CD4-positive, alpha-beta memory T cell (primary cell): ENCODE data around the gene NDUFA7. TPM values are rescaled to one million over a fixed set of nuclear protein-coding genes. Genes with fewer than 3 reads are reported as not detected.
"Not testable (repeated sequence)": the region's sequence is repeated elsewhere in the genome, so short reads cannot be mapped to it uniquely, and the experiment has no call there.

ENCODE experiments used
- CTCF ChIA-PET: fragments of 350-600 bp; sonication (Branson Sonifier 250); formaldehyde crosslinking; loops from one replicate; lab custom pipeline; 2021; ENCODE audit warnings: inconsistent platforms; ENCODE audit not compliant: partially characterized antibody; lab: Charles Lee
- POLR2A ChIA-PET: fragments of 350-600 bp; sonication (Branson Sonifier 250); formaldehyde crosslinking; loops from one replicate; lab custom pipeline; 2021; ENCODE audit not compliant: partially characterized antibody; lab: Charles Lee
- DNase-seq, 5 donors: peaks; one replicate each; pipeline versions ENCODE4 v3.0.0 to v3.0.0-alpha.2; 2020 to 2022; ENCODE audit warnings: mixed read lengths in 1 of 5
- H3K27ac ChIP-seq: one replicate; pipeline ENCODE4 v1.7.0; 2013; ENCODE audit warnings: low read depth, low read length
- H3K27me3 ChIP-seq: 2 replicates; pipeline ENCODE4 v1.7.0; 2013; ENCODE audit warnings: mild to moderate bottlenecking, low read length, moderate library complexity; ENCODE audit not compliant: insufficient read depth
- H3K36me3 ChIP-seq: 2 replicates; pipeline ENCODE4 v1.7.0; 2013; ENCODE audit warnings: mild to moderate bottlenecking, low read length, moderate library complexity; ENCODE audit not compliant: insufficient read depth
- H3K4me1 ChIP-seq: 2 replicates; pipeline ENCODE4 v1.7.0; 2013; ENCODE audit warnings: mild to moderate bottlenecking, low read length, moderate library complexity; ENCODE audit not compliant: insufficient read depth
- H3K4me3 ChIP-seq, 2 donors: one replicate each; pipeline ENCODE4 v1.7.0; 2013; ENCODE audit warnings: low read length in 2 of 2, mild to moderate bottlenecking in 1 of 2
- H3K9me3 ChIP-seq, 2 donors: one replicate each; pipeline ENCODE4 v1.7.0; 2013; ENCODE audit warnings: low read length in 2 of 2, control low read depth in 1 of 2; ENCODE audit not compliant: control insufficient read depth in 1 of 2
- H3K27ac Mint-ChIP-seq, 7 donors: one replicate each; pipeline ENCODE4 v1.8.0; 2020 to 2021; ENCODE audit warnings: mixed read lengths in 7 of 7, mild to moderate bottlenecking in 6 of 7, inconsistent platforms in 3 of 7, moderate library complexity in 3 of 7
- H3K27me3 Mint-ChIP-seq, 2 donors: one replicate each; pipeline ENCODE4 v1.8.0; 2020 to 2021; ENCODE audit warnings: mixed read lengths in 2 of 2
- H3K36me3 Mint-ChIP-seq, 2 donors: one replicate each; pipeline ENCODE4 v1.8.0; 2020 to 2021; ENCODE audit warnings: mixed read lengths in 2 of 2, inconsistent platforms in 1 of 2, mild to moderate bottlenecking in 1 of 2
- H3K4me1 Mint-ChIP-seq, 4 donors: one replicate each; pipeline ENCODE4 v1.8.0; 2020 to 2021; ENCODE audit warnings: mixed read lengths in 4 of 4, mild to moderate bottlenecking in 1 of 4
- H3K4me3 Mint-ChIP-seq, 8 donors: one replicate each; pipeline ENCODE4 v1.8.0; 2020 to 2021; ENCODE audit warnings: mixed read lengths in 8 of 8, mild to moderate bottlenecking in 7 of 8, moderate library complexity in 6 of 8, inconsistent platforms in 3 of 8
- H3K9me3 Mint-ChIP-seq, 8 donors: one replicate each; pipeline ENCODE4 v1.8.0; 2020 to 2021; ENCODE audit warnings: mixed read lengths in 8 of 8, mild to moderate bottlenecking in 5 of 8, inconsistent platforms in 3 of 8, moderate library complexity in 1 of 8
- intact Hi-C: fragments of 100-400 bp; cut with micrococcal nuclease; formaldehyde crosslinking; loops from one replicate; pipeline ENCODE4 v1.15.1; 2023
- polyA plus RNA-seq, 2 donors: library from polyadenylated mRNA; unstranded; fragments of 300-500 nt; fragmentation: Illumina TruSeq; gene quantifications; one replicate each; pipeline ENCODE4 v1.2.3, GENCODE V29; 2021
- total RNA-seq, 2 experiments: library from RNA; stranded (reverse); gene quantifications; one replicate each; pipeline ENCODE4 v1.2.3, GENCODE V29; 2021

Gene NDUFA7
- total and polyA plus RNA-seq, 4 experiments from 2014 or later, result 30.4 to 115 (median 69.8) TPM

GRCh38 chr19:8341504-8341903, 20.3 kb upstream of the NDUFA7 start:
- peaks cover 10% of the 10 kb centered on the region for H3K4me1 ChIP-seq
- H3K9me3 Mint-ChIP-seq, DNase-seq, H3K9me3 ChIP-seq, H3K36me3 ChIP-seq, H3K36me3 Mint-ChIP-seq, H3K27ac ChIP-seq, intact Hi-C loops, H3K27me3 ChIP-seq, H3K4me3 ChIP-seq: not testable (repeated sequence)
- ChIA-PET CTCF (interaction anchor here (0.8 to 7.0 kb wide), 4 partner anchors 12 to 274 kb away, joined by 3 to 76 read pairs (median 4); partner anchors contain the start of gene MARCHF2), POLR2A (interaction anchor here (1.0 to 3.3 kb wide), 3 partner anchors 18 to 173 kb away, joined by 3 to 16 read pairs (median 6); partner anchors contain the start of genes NDUFA7, RPS28 and ZNF414)
- peaks cover 1 to 13% (median 8%) of the 10 kb centered on the region in 4 donors for H3K4me1 Mint-ChIP-seq
- peak overlapping the region in 7 of 8 donors; percentile 43 to 61 (median 51) for H3K4me3 Mint-ChIP-seq
- H3K27me3 Mint-ChIP-seq, result peaks cover 4 to 10% of the 10 kb centered on the region in 2 donors
- peak overlapping the region in 5 of 7 donors; percentile 22 to 60 (median 57) for H3K27ac Mint-ChIP-seq

GRCh38 chr19:8340341-8341096, 19.3 kb upstream of the NDUFA7 start:
- intact Hi-C loops, result no loop called here
- H3K27ac Mint-ChIP-seq, result no peak overlapping the region
- peak overlapping the region in 2 of 8 donors; percentile 8 to 43 for H3K4me3 Mint-ChIP-seq

DNA sequence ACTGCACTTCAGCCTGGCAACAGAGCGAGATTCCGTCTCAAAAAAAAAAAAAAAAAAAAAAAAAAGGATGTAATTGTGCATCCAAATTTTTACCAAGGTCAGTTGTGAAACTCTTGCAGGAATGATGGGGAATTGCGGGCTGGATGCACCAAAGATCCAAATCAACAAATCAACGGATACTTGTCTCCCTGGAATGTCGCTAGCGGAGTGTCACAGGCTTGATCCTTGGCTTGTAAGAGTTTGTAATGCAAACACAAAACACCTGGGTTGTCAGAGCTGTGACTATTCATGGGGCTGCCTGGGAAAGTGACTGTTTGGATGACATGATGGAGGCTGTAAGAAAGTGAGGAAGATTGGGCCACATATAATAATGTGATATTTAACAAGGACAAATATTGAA, 17.7 kb upstream of the NDUFA7 start:
- Histone ChIP-seq H3K27me3 (peaks cover 5% of the 10 kb centered on the region), H3K4me3 (no peak overlapping the region), H3K36me3 (no peaks in the 10 kb centered on the region), H3K27ac (no peak overlapping the region), H3K9me3 (no peaks in the 10 kb centered on the region), H3K4me1 (peaks cover 17% of the 10 kb centered on the region)
- Mint-ChIP-seq H3K27ac (no peak overlapping the region), H3K4me3 (no peak overlapping the region), H3K4me1 (peaks cover 4 to 20% (median 14%) of the 10 kb centered on the region in 4 donors), H3K27me3 (peaks cover 8 to 13% of the 10 kb centered on the region in 2 donors), H3K36me3 (no peaks in the 10 kb centered on the region), H3K9me3 (no peaks in the 10 kb centered on the region)
- intact Hi-C loops, result no loop called here
- ChIA-PET CTCF (interaction anchor here (0.7 kb wide), 1 partner anchor 14 kb away, joined by 3 read pairs; no protein-coding TSS in a partner anchor), POLR2A (no interaction called here)
- DNase-seq, result no peak

More at GRCh38 chr19:8340341-8341096, 19.3 kb upstream of the NDUFA7 start:
- CTCF ChIA-PET, result interaction anchor here (0.8 to 7.0 kb wide), 3 partner anchors 13 to 73 kb away, joined by 3 to 76 read pairs (median 5); partner anchors contain the start of gene MARCHF2
- Mint-ChIP-seq H3K36me3 (no peaks in the 10 kb centered on the region), H3K9me3 (no peaks in the 10 kb centered on the region), H3K27me3 (peaks cover 8 to 13% of the 10 kb centered on the region in 2 donors), H3K4me1 (peaks cover 4 to 19% (median 13%) of the 10 kb centered on the region in 4 donors)
- no peaks in the 10 kb centered on the region for H3K9me3 ChIP-seq
- H3K27me3 ChIP-seq, result no peaks in the 10 kb centered on the region
- POLR2A ChIA-PET, result interaction anchor here (3.3 kb wide), 1 partner anchor 19 kb away, joined by 16 read pairs; the partner anchor contains the start of genes NDUFA7 and RPS28
- no peaks in the 10 kb centered on the region for H3K36me3 ChIP-seq
- peaks cover 10% of the 10 kb centered on the region for H3K4me1 ChIP-seq
- DNase-seq, result no peak
- H3K27ac ChIP-seq, result no peak overlapping the region
- H3K4me3 ChIP-seq, result no peak overlapping the region

DNA sequence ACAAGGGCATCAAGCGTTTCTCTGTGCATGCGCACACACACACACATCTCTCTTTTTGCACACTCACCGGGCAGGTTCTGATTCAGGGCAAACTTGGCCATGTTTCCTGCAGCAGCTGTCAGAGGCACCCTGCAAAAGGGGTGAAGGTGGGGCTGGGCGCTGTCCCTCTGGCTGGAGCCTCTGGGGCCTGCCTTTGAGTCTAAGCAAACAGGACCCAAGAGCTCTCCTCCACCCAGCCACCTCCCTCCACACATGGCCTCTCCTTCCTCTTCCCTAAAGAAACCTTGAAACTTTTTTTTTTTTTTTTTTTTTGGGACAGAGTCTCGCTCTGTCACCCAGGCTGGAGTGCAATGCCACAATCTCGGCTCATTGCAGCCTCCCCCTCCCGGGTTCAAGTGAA, 16.6 kb upstream of the NDUFA7 start:
- DNase-seq, result no peak
- H3K36me3 ChIP-seq, result no peaks in the 10 kb centered on the region
- no peak overlapping the region for H3K4me3 ChIP-seq
- Mint-ChIP-seq H3K4me1 (peaks cover 4 to 19% (median 9%) of the 10 kb centered on the region in 4 donors), H3K4me3 (no peak overlapping the region), H3K9me3 (no peaks in the 10 kb centered on the region), H3K27ac (no peak overlapping the region), H3K27me3 (peaks cover 8 to 13% of the 10 kb centered on the region in 2 donors), H3K36me3 (no peaks in the 10 kb centered on the region)
- ChIA-PET POLR2A (no interaction called here), CTCF (no interaction called here)
- H3K27me3 ChIP-seq, result peaks cover 9% of the 10 kb centered on the region
- no peak overlapping the region for H3K27ac ChIP-seq
- intact Hi-C loops, result no loop called here
- peaks cover 11% of the 10 kb centered on the region for H3K4me1 ChIP-seq
- H3K9me3 ChIP-seq, result no peaks in the 10 kb centered on the region

DNA sequence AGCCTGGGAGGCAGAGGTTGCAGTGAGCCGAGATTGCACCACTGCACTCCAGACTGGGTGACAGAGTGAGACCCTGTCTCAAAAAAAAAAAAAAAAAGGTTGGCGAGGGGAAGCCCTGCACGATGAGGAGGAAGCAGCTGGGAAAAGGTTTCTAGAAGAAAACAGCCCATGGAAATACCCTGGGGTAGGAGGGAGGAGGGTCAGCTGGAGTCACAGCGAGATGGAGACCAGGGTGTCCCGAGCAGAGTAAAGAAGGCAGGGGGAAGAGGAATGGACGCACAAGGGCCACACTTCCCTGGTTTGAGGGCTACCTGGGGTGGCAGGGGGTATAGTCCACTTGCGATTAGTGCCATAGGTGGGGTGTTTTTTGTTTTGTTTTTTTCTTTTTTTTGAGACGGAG, 15.5 kb upstream of the NDUFA7 start:
- Mint-ChIP-seq H3K4me3 (peak overlapping the region in 1 of 8 donors; percentile 7), H3K36me3 (no peaks in the 10 kb centered on the region), H3K27ac (no peak overlapping the region), H3K9me3 (no peaks in the 10 kb centered on the region), H3K4me1 (peaks cover 4 to 15% (median 9%) of the 10 kb centered on the region in 4 donors), H3K27me3 (peaks cover 8 to 13% of the 10 kb centered on the region in 2 donors)
- intact Hi-C loops, result no loop called here
- POLR2A ChIA-PET, result no interaction called here
- H3K27me3 ChIP-seq, result peaks cover 9% of the 10 kb centered on the region
- no peak overlapping the region for H3K27ac ChIP-seq
- CTCF ChIA-PET, result interaction anchor here (1.1 kb wide), 1 partner anchor 19 kb away, joined by 4 read pairs; no protein-coding TSS in a partner anchor
- no peaks in the 10 kb centered on the region for H3K9me3 ChIP-seq
- DNase-seq, result no peak
- no peaks in the 10 kb centered on the region for H3K36me3 ChIP-seq
- no peak overlapping the region for H3K4me3 ChIP-seq
- H3K4me1 ChIP-seq, result peaks cover 7% of the 10 kb centered on the region

DNA sequence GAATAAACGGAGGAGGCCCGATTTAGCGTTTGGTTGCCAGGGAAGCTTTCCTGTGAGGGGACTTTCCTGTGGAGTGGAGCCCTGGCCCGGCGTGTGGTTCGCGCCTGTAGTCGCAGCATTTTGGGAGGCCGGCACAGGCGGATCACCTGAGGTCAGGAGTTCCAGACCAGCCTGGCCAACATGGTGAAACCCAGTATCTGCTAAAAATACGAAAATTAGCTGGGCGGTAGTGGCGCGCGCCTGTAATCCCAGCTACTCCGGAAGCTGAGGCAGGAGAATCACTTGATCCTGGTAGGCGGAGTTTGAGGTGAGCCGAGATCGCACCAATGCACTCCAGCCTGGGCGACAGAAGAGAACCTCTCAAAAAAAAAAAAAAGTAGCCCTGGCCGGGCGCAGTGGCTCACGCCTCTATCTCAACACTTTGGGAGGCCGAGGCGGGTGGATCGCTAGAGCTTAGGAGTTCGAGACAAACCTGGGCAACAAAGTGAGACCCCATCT, 14.9 kb upstream of the NDUFA7 start:
- H3K4me3 ChIP-seq, result no peak overlapping the region
- ChIA-PET POLR2A (no interaction called here), CTCF (interaction anchor here (1.1 kb wide), 1 partner anchor 19 kb away, joined by 4 read pairs; no protein-coding TSS in a partner anchor)
- H3K4me1 Mint-ChIP-seq, result peaks cover 4 to 14% (median 9%) of the 10 kb centered on the region in 4 donors
- H3K9me3 Mint-ChIP-seq, result no peaks in the 10 kb centered on the region
- H3K9me3 ChIP-seq, result no peaks in the 10 kb centered on the region
- H3K36me3 Mint-ChIP-seq, result no peaks in the 10 kb centered on the region
- no peak overlapping the region for H3K27ac ChIP-seq
- H3K27me3 Mint-ChIP-seq, result peaks cover 8 to 13% of the 10 kb centered on the region in 2 donors
- H3K4me3 Mint-ChIP-seq, result peak overlapping the region; percentile 9 to 73 (median 64)
- H3K27ac Mint-ChIP-seq, result no peak overlapping the region
- intact Hi-C loops, result no loop called here
- peaks cover 9% of the 10 kb centered on the region for H3K27me3 ChIP-seq
- H3K36me3 ChIP-seq, result no peaks in the 10 kb centered on the region
- H3K4me1 ChIP-seq, result peaks cover 7% of the 10 kb centered on the region
- no peak for DNase-seq
